Hepatocyte (in vitro differentiated cells): ENCODE data around the gene PRSS53.

Experiments used
- CTCF ChIP-seq: fragments of 200-600 bp; sonication (generic); IDR thresholded peaks from 2 replicates; pipeline ENCODE4 v1.5.1; 2016; ENCODE audit warnings: antibody characterized with exemption, mild to moderate bottlenecking; ENCODE audit not compliant: poor library complexity
- EZH2 ChIP-seq: fragments of 200-600 bp; sonication (generic); IDR thresholded peaks from 2 replicates; pipeline ENCODE4 v1.6.1; 2016; ENCODE audit warnings: antibody characterized with exemption, mild to moderate bottlenecking, borderline replicate concordance
- EZH2phosphoT487 ChIP-seq: fragments of 200-600 bp; sonication (generic); IDR thresholded peaks from one replicate; pipeline ENCODE4 v1.6.1; 2018; ENCODE audit warnings: antibody characterized with exemption, mild to moderate bottlenecking, low read depth, moderate library complexity; ENCODE audit not compliant: unreplicated experiment, severe bottlenecking

DNA sequence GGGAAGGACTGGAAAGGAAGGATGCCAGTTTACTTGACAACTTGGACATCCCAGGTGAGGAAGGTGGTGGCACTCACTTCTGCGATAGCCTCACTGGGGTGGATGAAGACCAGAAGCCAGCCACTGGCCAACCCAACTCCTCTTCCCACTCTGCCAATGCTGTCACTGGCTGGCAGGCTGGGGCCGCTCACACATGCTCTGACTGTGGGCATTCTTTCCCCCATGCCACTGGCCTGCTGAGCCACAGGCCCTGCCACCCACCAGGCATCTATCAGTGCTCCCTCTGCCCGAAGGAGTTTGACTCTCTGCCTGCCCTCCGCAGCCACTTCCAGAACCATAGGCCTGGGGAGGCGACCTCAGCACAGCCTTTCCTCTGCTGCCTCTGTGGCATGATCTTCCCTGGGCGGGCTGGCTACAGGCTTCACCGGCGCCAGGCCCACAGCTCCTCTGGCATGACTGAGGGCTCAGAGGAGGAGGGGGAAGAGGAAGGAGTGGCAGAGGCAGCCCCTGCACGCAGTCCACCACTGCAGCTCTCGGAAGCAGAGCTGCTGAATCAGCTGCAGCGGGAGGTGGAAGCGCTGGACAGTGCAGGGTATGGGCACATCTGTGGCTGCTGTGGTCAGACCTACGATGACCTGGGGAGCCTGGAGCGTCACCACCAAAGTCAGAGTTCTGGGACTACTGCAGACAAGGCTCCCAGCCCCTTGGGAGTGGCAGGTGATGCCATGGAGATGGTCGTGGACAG is 10.0 kb downstream of the PRSS53 start:
- TF ChIP-seq CTCF (no peak), EZH2 (no peak), EZH2phosphoT487 (no peak)
